ENCODE data around the gene LHFPL2.
"Not testable (repeated sequence)": the region's sequence is repeated elsewhere in the genome, so short reads cannot be mapped to it uniquely, and the experiment has no call there.

The LHFPL2 gene

GRCh38 chr5:78620119-78620518, 28.5 kb downstream of the LHFPL2 start:
- not testable (repeated sequence) for DNase-seq (ENCODE audit: low read depth in 2 of 2)

- DNase-seq (ENCODE audit: low read depth in 2 of 2) = no peak
Measured at GRCh38 chr5:78618303-78618702, 30.3 kb downstream of the LHFPL2 start.

GRCh38 chr5:78615697-78616096, 32.9 kb downstream of the LHFPL2 start:
- no peak for DNase-seq (ENCODE audit: low read depth in 2 of 2)

GRCh38 chr5:78614816-78615215, 33.8 kb downstream of the LHFPL2 start:
- DNase-seq (ENCODE audit: low read depth in 2 of 2) = no peak

GRCh38 chr5:78613756-78614155, 34.8 kb downstream of the LHFPL2 start:
- no peak for DNase-seq (ENCODE audit: low read depth in 2 of 2)

GRCh38 chr5:78613151-78613533, 35.4 kb downstream of the LHFPL2 start:
- no peak for DNase-seq (ENCODE audit: low read depth in 2 of 2)

GRCh38 chr5:78612227-78613150, 36.1 kb downstream of the LHFPL2 start:
- DNase-seq (ENCODE audit: low read depth in 2 of 2) = no peak

- DNase-seq (ENCODE audit: low read depth in 2 of 2) = no peak
Measured at GRCh38 chr5:78611126-78611605, 37.4 kb downstream of the LHFPL2 start.

- no peak for DNase-seq (ENCODE audit: low read depth in 2 of 2)
Measured at GRCh38 chr5:78610636-78611035, 37.9 kb downstream of the LHFPL2 start.

- no peak for DNase-seq (ENCODE audit: low read depth in 2 of 2)
Measured at GRCh38 chr5:78610163-78610583, 38.4 kb downstream of the LHFPL2 start.

- no peak for DNase-seq (ENCODE audit: low read depth in 2 of 2)
Measured at GRCh38 chr5:78607864-78608263, 40.7 kb downstream of the LHFPL2 start.

GRCh38 chr5:78606241-78606640, 42.3 kb downstream of the LHFPL2 start:
- DNase-seq (ENCODE audit: low read depth in 2 of 2) = no peak

GRCh38 chr5:78605611-78606010, 43.0 kb downstream of the LHFPL2 start:
- DNase-seq (ENCODE audit: low read depth in 2 of 2) = no peak

GRCh38 chr5:78604689-78605285, 43.8 kb downstream of the LHFPL2 start:
- no peak for DNase-seq (ENCODE audit: low read depth in 2 of 2)

GRCh38 chr5:78603636-78604175, 44.9 kb downstream of the LHFPL2 start:
- no peak for DNase-seq (ENCODE audit: low read depth in 2 of 2)

GRCh38 chr5:78602400-78602799, 46.2 kb downstream of the LHFPL2 start:
- DNase-seq (ENCODE audit: low read depth in 2 of 2) = no peak

- DNase-seq (ENCODE audit: low read depth in 2 of 2) = no peak
Measured at GRCh38 chr5:78601559-78602314, 46.8 kb downstream of the LHFPL2 start.

GRCh38 chr5:78600687-78601414, 47.7 kb downstream of the LHFPL2 start:
- DNase-seq (ENCODE audit: low read depth in 2 of 2) = no peak

- no peak for DNase-seq (ENCODE audit: low read depth in 2 of 2)
Measured at GRCh38 chr5:78598973-78599372, 49.6 kb downstream of the LHFPL2 start.

- no peak for DNase-seq (ENCODE audit: low read depth in 2 of 2)
Measured at GRCh38 chr5:78597974-78598371, 50.6 kb downstream of the LHFPL2 start.
